ES-I3 (cell line): ENCODE data around the gene GSE1.

Experiments used
- H3K36me3 ChIP-seq: 2 replicates; pipeline ENCODE4 v1.6.1; 2013; ENCODE audit warnings: mild to moderate bottlenecking, low read length, control low read depth, moderate library complexity; ENCODE audit not compliant: insufficient read depth
- H3K4me1 ChIP-seq: 2 replicates; pipeline ENCODE4 v1.6.1; 2013; ENCODE audit warnings: mild to moderate bottlenecking, control low read depth, low read length; ENCODE audit not compliant: insufficient read depth
- H3K9ac ChIP-seq: 2 replicates; pipeline ENCODE4 v1.6.1; 2013; ENCODE audit warnings: low read depth, mild to moderate bottlenecking, low read length, moderate library complexity
- H3K9me3 ChIP-seq: 2 replicates; pipeline ENCODE4 v1.6.1; 2013; ENCODE audit warnings: mild to moderate bottlenecking, low read length, moderate library complexity; ENCODE audit not compliant: control insufficient read depth, insufficient read depth

GSE1 gene

DNA sequence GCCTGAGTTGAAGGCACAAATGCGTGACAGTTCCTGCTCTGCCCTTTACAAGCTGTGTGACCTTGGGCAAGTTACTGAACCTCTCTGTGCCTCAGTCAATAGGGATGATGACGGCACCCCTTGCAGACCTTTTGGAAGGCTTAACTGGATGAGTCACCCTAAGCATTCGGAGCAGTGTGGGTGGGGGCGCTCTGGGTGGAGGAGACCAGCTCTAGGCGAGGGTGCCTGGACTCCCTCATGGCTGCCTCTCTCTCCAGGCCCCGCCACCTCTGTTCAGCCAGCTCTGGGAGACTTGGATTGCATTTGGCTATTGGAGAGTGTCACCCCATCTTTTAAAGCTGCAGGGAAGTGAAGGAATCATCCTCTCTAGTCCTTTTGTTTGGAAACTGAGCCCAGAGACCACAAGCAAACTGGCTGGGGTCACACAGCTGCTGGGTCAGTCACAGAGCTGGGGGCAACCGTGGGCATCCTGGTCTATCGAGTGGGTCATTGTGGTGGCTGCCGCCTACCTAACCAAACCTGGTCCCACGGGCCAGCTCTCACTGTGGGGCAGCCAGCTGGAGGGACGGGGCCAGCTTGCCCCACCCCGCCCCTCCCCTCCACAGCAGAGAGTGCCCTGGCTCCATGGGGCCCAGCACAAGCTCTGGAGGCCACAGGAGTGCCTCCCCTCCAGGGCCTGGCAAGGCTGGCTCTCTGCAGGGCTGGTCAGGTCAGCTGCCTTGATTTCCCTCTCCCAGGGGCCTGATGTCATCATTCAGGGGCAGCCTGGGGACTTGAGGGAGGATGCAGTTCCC lies 20.2 kb upstream of the GSE1 start:
- Histone ChIP-seq H3K4me1 (peaks cover 19% of the 10 kb centered on the region), H3K9me3 (no peaks in the 10 kb centered on the region), H3K36me3 (no peaks in the 10 kb centered on the region), H3K9ac (no peak overlapping the region)

DNA sequence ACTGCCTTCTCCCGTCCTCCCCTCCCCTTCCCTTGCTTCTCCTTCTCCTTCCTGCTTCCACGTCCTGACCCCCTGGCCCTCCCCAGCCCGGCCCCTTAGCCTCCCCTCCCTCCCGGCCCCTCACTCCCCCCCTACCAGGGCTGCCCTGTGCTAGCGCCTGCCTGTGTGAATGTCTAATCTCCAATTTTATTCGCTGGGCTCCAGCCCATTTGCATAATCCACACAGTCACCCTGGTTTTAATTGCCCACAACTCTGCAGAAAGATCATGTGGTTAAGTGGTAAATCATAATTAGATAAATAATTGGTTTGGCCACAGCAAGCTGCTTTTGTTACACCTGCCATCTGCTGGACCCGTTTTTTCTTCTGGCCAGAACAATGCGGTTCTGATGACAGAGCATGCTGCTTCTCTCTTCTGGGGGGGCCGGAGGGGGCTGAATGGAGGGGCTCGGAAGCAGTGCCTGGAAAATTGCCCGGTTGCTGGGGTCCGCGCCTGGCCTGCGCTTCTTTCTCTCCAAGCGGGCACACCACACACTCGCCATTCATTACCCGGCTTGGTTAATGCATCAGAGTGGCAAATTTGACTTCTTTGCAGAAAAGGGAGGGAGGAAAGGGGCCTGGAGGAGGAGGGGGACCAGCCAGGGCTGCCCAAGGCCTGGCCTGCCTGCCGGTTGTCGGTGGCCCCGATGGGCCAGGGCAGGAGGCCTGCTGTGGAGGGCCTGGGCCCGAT lies 19.5 kb upstream of the GSE1 start:
- H3K9ac ChIP-seq = no peak overlapping the region
- H3K4me1 ChIP-seq = peaks cover 13% of the 10 kb centered on the region
- H3K9me3 ChIP-seq = no peaks in the 10 kb centered on the region
- H3K36me3 ChIP-seq = no peaks in the 10 kb centered on the region

DNA sequence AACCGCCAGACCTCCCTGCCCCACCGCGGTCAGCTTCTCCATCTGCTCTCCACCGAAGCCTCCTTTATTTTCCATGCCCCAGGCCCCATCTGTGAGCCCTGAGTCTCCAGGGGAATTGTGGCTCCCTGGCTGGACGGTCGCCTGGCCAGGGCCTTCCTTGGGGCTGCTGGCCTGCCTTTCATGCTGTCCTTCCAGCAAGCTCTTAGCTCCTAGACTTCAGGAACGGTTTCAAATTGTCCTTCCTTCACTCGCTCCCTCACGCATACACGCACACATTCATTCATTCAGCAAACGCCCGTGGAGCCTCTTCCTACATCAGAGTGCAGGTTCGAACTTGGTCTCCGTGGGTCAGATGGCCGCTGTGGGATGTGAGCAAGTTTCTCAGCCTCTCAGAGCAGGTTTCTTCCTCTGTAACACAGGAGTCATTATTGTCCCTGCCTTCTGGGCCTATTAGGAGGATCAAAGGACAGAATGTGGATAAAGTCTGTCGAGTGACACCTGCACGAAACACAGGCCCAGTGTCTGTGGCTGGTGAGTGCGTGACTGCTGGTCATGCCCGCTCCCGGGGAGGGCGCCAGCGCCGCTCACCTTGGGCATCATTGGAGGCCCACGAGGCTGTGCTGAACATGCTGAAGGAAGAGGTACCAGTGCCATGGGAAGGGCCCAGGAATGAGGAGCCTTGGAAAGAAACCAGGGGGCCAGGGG lies 18.7 kb upstream of the GSE1 start:
- H3K9ac ChIP-seq = no peak overlapping the region
- peaks cover 10% of the 10 kb centered on the region for H3K4me1 ChIP-seq
- H3K36me3 ChIP-seq = no peaks in the 10 kb centered on the region
- H3K9me3 ChIP-seq = no peaks in the 10 kb centered on the region

GRCh38 chr16:85594978-85595661 lies 18.0 kb upstream of the GSE1 start:
- Histone ChIP-seq H3K9ac (no peak overlapping the region), H3K9me3 (no peaks in the 10 kb centered on the region), H3K4me1 (peaks cover 10% of the 10 kb centered on the region), H3K36me3 (no peaks in the 10 kb centered on the region)

DNA sequence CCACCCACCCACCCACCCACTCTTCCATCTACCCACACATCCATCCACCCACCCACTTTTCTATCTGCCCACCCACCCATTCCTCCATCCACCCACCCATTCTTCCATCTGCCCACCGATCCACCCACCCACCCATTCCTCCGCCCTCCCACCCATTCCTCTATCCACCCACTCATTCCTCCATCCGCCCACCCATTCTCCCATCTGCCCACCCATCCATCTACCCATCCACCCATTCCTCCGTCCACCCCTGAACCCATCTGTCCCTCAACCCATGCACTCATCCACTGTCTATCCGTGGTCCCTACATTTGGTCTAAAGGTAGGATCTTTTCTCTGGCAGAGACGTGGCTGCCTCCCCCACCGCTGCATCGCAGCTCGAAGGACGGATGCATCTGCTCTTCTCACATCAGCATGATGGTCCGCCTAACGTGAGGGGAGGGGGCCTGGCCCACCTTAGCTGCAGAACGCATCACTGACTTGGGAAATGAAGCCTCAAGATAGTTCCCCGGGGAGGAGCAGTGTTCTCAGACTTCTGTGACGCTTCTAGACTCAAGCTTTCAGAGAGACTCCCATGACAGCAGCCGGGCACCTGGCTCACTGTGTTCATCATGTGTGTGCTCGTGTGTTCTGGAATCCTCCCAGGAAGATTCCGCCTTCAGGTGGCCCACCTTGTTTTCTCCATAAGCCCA lies 17.2 kb upstream of the GSE1 start:
- Histone ChIP-seq H3K4me1 (peaks cover 18% of the 10 kb centered on the region), H3K36me3 (no peaks in the 10 kb centered on the region), H3K9ac (no peak overlapping the region), H3K9me3 (no peaks in the 10 kb centered on the region)

DNA sequence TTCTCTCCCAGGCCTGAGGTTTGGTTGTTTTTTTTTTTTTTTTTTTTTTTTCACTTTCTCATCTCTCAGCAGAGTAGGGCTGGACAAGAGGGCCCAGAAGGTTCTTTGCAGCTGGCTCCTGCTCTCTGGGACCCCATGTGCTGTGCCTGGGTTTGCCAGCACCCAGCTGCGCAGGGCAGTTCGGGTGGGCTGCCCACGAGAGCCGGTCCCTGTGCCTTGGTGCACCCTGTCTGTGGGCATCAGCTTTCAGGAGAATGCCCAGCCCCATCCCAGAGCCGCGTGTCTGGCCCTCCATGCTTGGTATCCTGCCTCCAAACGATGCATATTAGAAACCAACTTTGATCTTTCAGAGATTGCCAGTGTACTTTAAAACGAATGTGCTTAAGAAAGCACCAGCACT lies 15.0 kb upstream of the GSE1 start:
- Histone ChIP-seq H3K4me1 (peaks cover 34% of the 10 kb centered on the region), H3K9me3 (no peaks in the 10 kb centered on the region), H3K9ac (no peak overlapping the region), H3K36me3 (no peaks in the 10 kb centered on the region)

DNA sequence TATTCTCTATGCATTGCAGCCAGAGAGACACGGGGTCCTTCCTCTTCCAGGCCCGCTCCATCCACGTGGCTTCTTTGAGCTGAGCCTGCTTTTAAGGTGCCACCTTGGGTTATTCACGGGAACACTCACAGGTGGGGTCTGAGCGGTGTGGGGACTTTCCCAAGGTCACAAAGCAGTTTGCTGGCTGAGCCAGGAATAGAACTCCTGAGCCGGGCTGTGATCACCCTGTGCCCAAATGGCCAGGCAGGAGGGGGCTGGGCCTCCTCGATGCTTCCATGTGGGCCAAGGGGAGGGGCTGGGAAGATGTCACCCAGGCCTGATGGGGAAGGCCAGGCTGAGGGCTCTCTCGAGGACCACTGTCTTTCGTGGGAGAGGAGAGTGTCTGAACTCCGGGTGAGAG lies 13.0 kb upstream of the GSE1 start:
- Histone ChIP-seq H3K4me1 (peaks cover 44% of the 10 kb centered on the region), H3K9ac (no peak overlapping the region), H3K36me3 (no peaks in the 10 kb centered on the region), H3K9me3 (no peaks in the 10 kb centered on the region)

DNA sequence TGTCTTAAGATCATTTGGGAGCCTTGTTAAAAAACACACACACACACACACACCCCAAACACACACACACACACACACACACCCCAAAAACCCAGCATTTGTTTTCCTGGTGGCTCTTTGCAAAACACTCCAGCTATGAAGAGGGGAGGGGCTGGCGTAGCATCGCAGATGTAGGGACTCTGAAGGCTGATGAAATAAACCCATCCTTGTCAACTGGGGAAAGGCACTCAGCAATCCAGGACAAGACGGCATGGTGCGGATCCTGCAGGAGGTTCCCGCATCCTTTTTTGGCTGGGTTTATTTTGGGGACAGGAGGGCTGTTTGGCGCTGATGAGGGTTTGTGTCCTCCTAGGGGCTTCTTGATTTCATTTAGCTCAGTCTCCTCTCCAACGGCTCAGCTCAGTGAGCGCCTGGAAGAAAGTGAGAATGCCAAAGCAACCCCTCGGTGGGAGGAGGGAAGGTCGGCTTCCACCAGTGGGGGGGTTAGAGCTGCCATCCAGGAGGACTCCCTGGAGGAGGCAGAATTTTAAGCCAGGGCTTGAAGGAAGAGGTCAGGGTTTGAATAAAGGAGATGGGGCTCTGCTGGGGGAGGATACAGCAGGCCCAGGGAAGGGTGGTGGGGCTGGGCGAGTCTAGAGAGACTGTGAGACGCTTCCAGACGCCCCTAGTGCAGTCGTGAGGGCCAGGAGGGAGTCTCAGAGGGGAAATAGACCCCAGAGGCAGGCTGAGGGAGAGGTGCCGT lies 12.4 kb upstream of the GSE1 start:
- Histone ChIP-seq H3K9ac (peak overlapping the region; percentile 31; the same call in 1 of the 2 replicates), H3K9me3 (no peaks in the 10 kb centered on the region), H3K4me1 (peaks cover 50% of the 10 kb centered on the region), H3K36me3 (no peaks in the 10 kb centered on the region)

GRCh38 chr16:85601272-85601639 lies 11.9 kb upstream of the GSE1 start:
- Histone ChIP-seq H3K4me1 (peaks cover 56% of the 10 kb centered on the region), H3K9ac (peak overlapping the region; percentile 31; the same call in 1 of the 2 replicates), H3K9me3 (no peaks in the 10 kb centered on the region), H3K36me3 (no peaks in the 10 kb centered on the region)

DNA sequence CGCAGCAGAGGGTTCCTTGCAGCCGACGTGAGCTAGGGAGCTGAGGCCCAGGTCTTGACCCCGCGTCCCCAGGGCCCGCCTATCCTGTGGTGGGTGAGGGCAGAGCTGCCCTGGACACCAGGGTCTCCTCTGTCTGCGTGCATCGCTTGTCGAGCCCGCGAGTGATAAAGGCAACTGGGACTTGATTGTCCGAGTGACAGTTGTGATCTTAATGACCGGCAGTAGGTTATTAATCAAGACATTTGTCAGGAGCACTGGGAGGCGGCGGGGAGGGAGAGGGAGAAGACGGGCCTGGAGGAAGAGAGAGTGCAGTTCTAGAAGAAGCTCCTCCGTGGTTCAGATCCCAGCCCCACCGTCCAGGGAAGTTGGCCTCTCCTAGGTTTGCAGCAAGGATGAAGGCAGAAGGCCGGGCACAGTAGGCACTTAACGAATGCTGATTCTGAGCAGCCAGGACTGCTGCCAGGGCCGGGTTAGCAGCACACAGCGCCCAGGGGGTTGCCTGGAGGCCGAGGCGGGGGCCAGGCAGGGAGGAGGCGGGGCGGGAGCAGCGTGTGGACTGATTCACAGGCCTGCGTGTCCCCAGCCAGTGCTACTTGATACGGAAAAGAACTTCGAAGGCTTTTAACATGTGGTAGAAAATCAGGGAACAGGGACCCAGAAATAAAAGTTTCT lies 11.3 kb upstream of the GSE1 start:
- H3K36me3 ChIP-seq = no peaks in the 10 kb centered on the region
- peaks cover 60% of the 10 kb centered on the region for H3K4me1 ChIP-seq
- H3K9me3 ChIP-seq = no peaks in the 10 kb centered on the region
- H3K9ac ChIP-seq = no peak overlapping the region

DNA sequence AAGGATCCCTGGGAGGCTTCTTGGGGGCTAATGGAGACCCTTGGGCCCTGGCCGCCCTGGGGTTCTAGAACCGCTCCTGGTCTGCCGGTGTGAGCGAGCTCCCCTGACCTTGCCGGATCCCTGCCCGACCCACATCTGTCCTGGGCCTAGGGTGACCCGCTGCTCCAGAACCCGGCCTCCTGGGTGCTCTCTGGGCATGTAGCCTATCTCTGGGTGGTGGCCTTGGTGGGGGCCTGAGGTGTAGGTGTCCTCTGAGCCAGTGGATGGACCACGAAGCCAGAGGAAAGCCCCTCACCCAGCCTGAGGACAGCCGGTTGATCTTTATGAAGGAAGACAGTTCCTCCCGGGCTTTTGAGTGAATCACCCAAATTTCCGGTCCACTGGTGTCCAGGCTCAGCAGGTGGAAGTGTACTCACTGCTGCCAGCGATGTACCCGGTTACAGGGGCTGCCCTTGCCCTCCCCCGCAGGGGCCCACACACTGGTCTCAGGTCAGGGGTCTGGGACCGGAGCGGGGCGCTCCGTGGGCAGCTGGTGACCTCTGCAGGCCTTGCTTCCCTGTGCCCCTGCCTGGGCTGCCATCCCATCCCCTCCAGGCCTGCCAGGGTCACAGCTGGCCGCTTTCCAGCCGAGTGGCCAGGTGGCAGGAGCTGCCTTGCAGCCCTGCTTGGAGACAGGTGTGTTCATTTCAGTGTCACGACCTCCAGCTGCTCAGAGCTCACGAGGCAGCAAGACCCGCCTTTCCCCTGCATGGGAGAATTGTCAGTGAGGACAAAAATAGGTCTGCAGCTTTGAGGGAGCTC lies 10.5 kb upstream of the GSE1 start:
- peaks cover 62% of the 10 kb centered on the region for H3K4me1 ChIP-seq
- no peaks in the 10 kb centered on the region for H3K9me3 ChIP-seq
- no peak overlapping the region for H3K9ac ChIP-seq
- H3K36me3 ChIP-seq = no peaks in the 10 kb centered on the region

GRCh38 chr16:85603203-85603755 lies 9.8 kb upstream of the GSE1 start:
- Histone ChIP-seq H3K4me1 (peaks cover 65% of the 10 kb centered on the region), H3K36me3 (no peaks in the 10 kb centered on the region), H3K9me3 (no peaks in the 10 kb centered on the region), H3K9ac (no peak overlapping the region)
